ENCODE results near the gene AGTPBP1. TPM values are rescaled to one million over a fixed set of nuclear protein-coding genes. Genes with fewer than 3 reads are reported as not detected.
"Not testable (repeated sequence)": the region's sequence is repeated elsewhere in the genome, so short reads cannot be mapped to it uniquely, and the experiment has no call there.

Gene AGTPBP1
- 10 to 100 TPM; 31.9 to 35.6 TPM for total RNA-seq

GRCh38 chr9:85741875-85742596 is at the start of gene AGTPBP1:
AGTPBP1 (minus strand) TSS chr9:85741954; CDS start chr9:85712533, 29,421 bp downstream.
- H3K4me1 Mint-ChIP-seq = peaks cover 34% of the 10 kb centered on the region
- no peaks in the 10 kb centered on the region for H3K9me3 Mint-ChIP-seq
- no peaks in the 10 kb centered on the region for H3K27me3 Mint-ChIP-seq
- peak; percentile 98 for DNase-seq
- no peaks in the 10 kb centered on the region for H3K36me3 Mint-ChIP-seq
- peak within 1 kb of the TSS; percentile 89 for H3K4me3 Mint-ChIP-seq
- peak within 1 kb of the TSS; percentile 92 for H3K27ac Mint-ChIP-seq

GRCh38 chr9:85786116-85786515 is 44.4 kb upstream of the AGTPBP1 start:
- not testable (repeated sequence) for H3K36me3 Mint-ChIP-seq, H3K4me3 Mint-ChIP-seq, H3K9me3 Mint-ChIP-seq, DNase-seq, H3K27ac Mint-ChIP-seq, H3K27me3 Mint-ChIP-seq, H3K4me1 Mint-ChIP-seq

- not testable (repeated sequence) for H3K9me3 Mint-ChIP-seq, H3K27ac Mint-ChIP-seq, H3K36me3 Mint-ChIP-seq, DNase-seq, H3K4me1 Mint-ChIP-seq, H3K4me3 Mint-ChIP-seq, H3K27me3 Mint-ChIP-seq
Observed at GRCh38 chr9:85773844-85774243, 32.1 kb upstream of the AGTPBP1 start.

- not testable (repeated sequence) for H3K27ac Mint-ChIP-seq, H3K4me3 Mint-ChIP-seq, H3K9me3 Mint-ChIP-seq
Observed at GRCh38 chr9:85761802-85762201, 20.0 kb upstream of the AGTPBP1 start.

DNA sequence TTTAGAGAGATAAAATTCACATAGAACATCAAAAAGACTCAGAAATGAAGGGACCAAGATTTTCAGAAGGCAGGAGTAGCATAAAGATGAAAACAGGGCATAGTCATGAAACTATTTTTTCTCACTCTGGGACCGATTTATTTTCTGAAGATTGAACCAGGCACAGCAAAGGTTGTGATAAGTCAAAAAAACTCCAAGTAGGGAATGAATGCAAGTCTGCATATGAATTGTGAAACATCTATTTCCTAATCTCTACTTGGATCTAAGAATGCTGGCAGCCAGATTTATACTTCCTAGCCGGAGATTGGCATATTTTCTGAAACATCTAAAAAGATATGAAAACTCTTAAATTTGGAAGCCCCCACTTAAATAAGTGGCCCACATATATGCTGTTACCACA is 16.0 kb upstream of the AGTPBP1 start:
- not testable (repeated sequence) for H3K27me3 Mint-ChIP-seq, H3K36me3 Mint-ChIP-seq, H3K4me3 Mint-ChIP-seq

More at GRCh38 chr9:85761802-85762201, 20.0 kb upstream of the AGTPBP1 start:
- not testable (repeated sequence) for DNase-seq, H3K36me3 Mint-ChIP-seq, H3K27me3 Mint-ChIP-seq, H3K4me1 Mint-ChIP-seq

DNA sequence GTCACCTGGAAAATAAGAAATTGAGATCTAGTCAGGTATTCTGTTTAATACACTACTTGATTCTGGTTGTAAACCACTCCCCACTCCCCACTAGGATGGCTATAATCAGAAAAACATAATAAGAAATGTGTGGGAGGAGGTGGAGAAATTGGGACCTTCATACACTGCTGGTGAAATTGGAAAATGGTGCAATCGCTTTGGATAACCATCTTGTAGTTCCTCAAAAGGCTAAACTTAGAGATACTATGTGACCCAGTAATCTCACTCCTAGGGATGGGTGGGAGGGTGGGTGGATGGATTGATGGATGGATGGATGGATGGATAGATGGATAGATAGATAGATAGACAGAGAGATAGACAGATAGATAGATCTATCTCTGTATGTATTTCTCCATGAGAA is 14.5 kb upstream of the AGTPBP1 start:
- not testable (repeated sequence) for H3K4me1 Mint-ChIP-seq, DNase-seq, H3K4me3 Mint-ChIP-seq, H3K27ac Mint-ChIP-seq, H3K9me3 Mint-ChIP-seq, H3K36me3 Mint-ChIP-seq, H3K27me3 Mint-ChIP-seq

More for the DNA sequence above, 16.0 kb upstream of the AGTPBP1 start:
- H3K27ac Mint-ChIP-seq, H3K4me1 Mint-ChIP-seq, H3K9me3 Mint-ChIP-seq, DNase-seq: not testable (repeated sequence)

DNA sequence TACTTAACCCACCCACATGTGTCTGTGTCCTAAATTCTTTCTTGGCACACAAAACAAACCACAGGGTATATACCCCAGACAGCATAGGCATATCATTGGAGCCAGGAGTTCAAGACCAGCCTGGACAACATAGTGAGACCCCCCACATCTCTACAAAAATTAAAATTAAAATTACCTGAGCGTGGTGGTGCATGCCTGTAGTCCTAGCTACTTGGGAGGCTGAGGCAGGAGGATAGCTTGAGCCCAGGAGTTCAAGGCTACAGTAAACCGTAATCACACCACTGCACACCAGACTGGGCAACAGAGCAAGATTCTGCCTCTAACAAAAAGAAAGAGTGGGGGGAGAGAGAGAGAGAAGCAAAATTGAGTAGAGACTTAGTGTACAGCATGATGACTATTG is 4.6 kb upstream of the AGTPBP1 start:
- Mint-ChIP-seq H3K27ac (no peak overlapping the region), H3K4me1 (peaks cover 15% of the 10 kb centered on the region), H3K27me3 (no peaks in the 10 kb centered on the region), H3K9me3 (no peaks in the 10 kb centered on the region), H3K4me3 (no peak overlapping the region), H3K36me3 (no peaks in the 10 kb centered on the region)
- DNase-seq = no peak

DNA sequence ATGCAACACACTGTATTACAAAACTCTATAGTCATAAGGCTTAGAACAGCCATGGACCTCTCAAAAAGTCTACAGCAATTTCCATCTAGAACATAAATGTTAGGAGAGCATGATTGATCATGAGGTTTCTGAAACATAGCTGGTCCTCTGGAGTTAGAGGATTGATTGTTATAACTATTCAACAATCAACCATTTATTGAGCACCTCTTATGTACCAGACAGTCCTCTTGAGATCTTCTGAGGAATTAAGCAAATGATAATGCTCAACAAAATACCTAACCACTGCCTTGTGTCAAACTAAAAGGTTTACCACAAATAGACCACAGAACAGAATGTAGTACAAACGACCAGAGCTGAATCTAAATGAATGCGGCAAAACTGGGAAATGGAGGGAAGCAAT is 3.4 kb upstream of the AGTPBP1 start:
- no peak for DNase-seq
- no peaks in the 10 kb centered on the region for H3K27me3 Mint-ChIP-seq
- peaks cover 23% of the 10 kb centered on the region for H3K4me1 Mint-ChIP-seq
- H3K4me3 Mint-ChIP-seq = no peak overlapping the region
- H3K27ac Mint-ChIP-seq = no peak overlapping the region
- no peaks in the 10 kb centered on the region for H3K36me3 Mint-ChIP-seq
- H3K9me3 Mint-ChIP-seq = no peaks in the 10 kb centered on the region

DNA sequence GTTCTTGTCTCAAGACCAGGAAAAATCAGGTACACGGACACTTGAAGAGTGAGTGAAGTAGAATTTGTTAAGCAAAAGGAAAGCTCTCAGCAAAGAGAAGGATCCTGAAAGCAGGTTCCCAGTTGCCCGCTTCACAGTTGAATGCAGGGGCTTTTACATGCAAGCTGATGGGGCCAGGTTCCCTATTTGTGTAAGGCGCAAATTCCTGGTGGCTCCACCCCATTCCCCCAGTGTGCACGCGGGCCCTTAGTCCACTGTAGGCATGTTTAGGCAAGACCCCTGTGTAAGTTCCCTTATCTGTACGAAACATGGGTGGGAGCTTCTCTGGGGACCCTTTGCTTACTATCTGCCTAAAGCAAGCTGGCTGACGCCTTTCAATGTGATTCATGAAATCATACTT is 2.7 kb upstream of the AGTPBP1 start:
- Mint-ChIP-seq H3K4me1 (peaks cover 26% of the 10 kb centered on the region), H3K27me3 (no peaks in the 10 kb centered on the region), H3K9me3 (no peaks in the 10 kb centered on the region), H3K36me3 (no peaks in the 10 kb centered on the region), H3K27ac (peak overlapping the region; percentile 17), H3K4me3 (no peak overlapping the region)
- no peak for DNase-seq

DNA sequence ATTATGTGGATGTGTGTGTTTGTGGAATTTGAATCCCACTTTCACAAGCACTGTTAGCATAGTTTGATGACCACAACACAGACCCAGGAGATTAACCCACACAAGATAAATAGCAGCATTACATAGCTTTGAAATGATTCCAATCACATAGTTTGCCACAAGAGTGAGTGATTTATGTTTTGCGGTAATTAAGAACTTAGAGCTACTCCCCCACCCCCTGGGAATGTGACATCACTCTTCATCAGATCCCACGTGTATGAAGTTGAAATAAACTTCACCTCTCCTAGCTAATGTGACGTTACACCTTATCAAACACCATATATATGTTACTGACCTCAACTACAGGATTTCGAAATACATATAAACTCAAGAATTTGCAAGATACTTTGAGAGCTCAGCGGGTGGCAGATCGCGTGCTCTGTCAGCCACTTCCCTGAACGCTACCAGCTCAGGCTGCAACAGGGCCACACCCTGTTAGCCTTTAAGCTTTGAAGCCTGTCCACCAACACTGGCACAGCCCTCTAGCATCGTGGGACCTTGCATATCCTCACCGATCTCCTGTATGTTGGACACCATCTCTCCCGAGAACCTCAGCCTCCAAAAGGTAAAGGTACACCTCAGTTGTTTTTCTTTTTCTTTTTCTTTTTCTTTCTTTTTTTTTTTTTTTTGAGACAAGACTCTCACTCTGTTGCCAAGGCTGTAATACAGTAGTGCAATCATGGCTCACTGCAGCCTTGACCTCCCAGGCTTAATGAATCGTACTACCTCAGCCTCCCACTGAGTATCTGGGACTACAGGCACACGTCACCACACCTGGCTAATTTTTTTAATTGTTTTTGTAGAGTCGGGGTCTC is 1.7 kb upstream of the AGTPBP1 start:
- Mint-ChIP-seq H3K4me1 (peaks cover 29% of the 10 kb centered on the region), H3K9me3 (no peaks in the 10 kb centered on the region), H3K27ac (peak overlapping the region; percentile 34), H3K36me3 (no peaks in the 10 kb centered on the region), H3K4me3 (peak overlapping the region; percentile 48), H3K27me3 (no peaks in the 10 kb centered on the region)
- DNase-seq = no peak

DNA sequence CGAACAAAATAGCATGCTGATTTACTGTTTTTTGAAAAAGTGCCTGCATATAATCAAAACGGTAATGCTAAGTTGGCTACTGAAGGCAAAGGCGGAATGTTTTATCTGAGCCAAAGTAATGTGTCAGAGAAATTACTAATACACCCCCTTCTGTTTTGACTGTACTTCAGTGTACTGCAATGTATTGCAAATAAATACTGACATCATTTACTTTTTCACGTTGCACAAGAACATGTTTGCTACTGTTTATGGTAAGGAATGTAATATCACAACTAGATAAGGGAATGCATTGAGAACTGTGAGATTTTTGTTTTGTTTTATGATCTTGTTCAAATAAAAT is 813 bp upstream of the AGTPBP1 start:
- Mint-ChIP-seq H3K4me1 (peaks cover 32% of the 10 kb centered on the region), H3K9me3 (no peaks in the 10 kb centered on the region), H3K36me3 (no peaks in the 10 kb centered on the region), H3K27me3 (no peaks in the 10 kb centered on the region), H3K4me3 (peak overlapping the region; percentile 84), H3K27ac (peak overlapping the region; percentile 91)
- DNase-seq = no peak

DNA sequence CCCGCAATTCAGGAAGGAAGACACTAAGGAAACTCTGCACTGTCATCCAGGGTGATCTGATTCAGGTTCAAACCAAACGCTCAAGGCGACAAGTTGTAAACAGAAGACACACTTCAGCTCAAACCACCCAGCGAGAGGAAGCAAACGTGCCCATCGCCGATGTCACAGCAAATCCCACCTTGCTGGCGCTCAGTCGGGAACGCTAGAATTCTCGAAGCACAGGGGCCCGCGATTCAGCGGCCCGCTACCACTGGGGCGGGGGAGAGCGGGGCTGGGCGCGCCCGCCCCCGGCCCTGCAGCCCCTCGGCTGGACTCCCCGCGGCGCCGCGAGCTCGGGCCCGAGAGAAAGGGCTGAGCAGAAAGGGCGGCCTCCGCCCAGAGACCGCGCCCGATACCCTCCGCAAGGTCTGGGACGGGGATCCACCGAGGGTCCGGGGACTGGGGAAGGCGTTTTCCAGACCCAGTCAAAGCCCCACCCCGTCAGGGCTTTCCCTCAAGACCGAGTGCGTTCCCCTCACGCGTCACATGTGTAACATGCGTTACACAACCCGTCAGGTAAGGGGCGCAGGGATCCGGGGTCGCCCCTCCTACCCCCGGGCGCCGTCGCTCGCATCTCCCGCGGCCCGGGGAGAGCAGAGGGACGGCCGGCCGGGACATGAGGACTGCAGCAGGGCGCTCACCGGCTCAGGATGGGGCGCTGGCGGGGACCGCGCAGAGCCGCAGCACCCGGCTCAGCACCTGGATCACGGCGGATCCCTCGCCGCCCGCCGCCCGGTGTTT is 469 bp downstream of the AGTPBP1 start:
- Mint-ChIP-seq H3K36me3 (no peaks in the 10 kb centered on the region), H3K27ac (peak overlapping the region; percentile 92), H3K9me3 (no peaks in the 10 kb centered on the region), H3K4me3 (peak overlapping the region; percentile 89), H3K4me1 (peaks cover 34% of the 10 kb centered on the region), H3K27me3 (no peaks in the 10 kb centered on the region)
- no peak for DNase-seq

DNA sequence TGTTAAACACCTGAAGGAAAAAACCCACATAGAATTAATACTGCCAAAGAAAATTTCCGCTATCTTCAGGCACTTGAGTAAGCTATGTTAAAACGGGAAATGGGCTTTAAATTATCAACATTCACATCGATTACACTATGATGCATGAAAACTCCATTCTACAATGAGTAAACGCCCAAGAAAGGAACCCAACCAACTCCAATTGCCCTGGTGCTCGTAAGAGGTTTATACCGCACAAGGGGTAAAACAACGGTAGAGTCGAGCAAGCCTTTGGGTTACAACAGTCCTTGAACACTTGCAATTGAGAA is 1.0 kb downstream of the AGTPBP1 start:
- Mint-ChIP-seq H3K36me3 (no peaks in the 10 kb centered on the region), H3K9me3 (no peaks in the 10 kb centered on the region), H3K27ac (peak overlapping the region; percentile 92), H3K27me3 (no peaks in the 10 kb centered on the region), H3K4me3 (peak overlapping the region; percentile 89), H3K4me1 (peaks cover 34% of the 10 kb centered on the region)
- no peak for DNase-seq

DNA sequence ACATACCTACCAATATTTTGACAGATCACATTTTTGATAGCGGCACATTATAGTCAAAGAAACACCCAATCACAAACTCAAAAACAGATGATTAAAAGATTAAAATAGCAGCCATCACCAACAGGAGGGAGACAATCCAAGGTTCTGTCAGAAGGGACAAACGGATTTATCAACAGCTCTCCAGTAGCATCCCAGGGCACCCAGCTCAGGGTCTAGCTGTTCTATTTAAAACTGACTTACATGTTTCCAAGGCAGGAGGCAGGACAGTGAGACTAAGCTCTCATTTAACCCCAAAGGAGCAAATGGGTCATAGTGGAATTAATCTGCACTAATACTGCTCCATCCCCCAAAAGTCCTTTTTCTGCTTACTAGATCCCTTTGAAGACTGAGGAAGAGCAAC is 3.2 kb downstream of the AGTPBP1 start:
- H3K36me3 Mint-ChIP-seq = peaks cover 9% of the 10 kb centered on the region
- H3K27ac Mint-ChIP-seq = no peak overlapping the region
- no peaks in the 10 kb centered on the region for H3K27me3 Mint-ChIP-seq

DNA sequence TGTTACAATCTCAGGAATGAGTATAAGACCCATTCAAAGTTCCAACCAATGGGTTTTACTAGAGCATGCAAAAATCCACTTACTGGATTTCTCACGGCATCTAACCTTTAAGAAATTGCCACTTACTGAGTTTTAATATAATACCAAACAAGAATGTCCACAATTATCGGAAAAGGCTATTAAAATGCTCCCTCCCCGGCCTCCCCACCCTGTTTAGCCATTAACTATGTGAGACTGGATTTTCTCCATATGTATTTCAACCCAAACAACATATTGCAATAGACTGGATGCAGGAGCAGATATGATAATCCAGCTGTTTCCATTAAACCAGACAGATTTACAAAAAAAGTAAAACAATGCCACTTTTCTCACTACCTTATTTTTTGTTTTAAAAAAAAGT is 4.1 kb downstream of the AGTPBP1 start:
- H3K27me3 Mint-ChIP-seq = no peaks in the 10 kb centered on the region
- no peak overlapping the region for H3K4me3 Mint-ChIP-seq
- peaks cover 10% of the 10 kb centered on the region for H3K9me3 Mint-ChIP-seq
- DNase-seq = no peak
- peaks cover 42% of the 10 kb centered on the region for H3K4me1 Mint-ChIP-seq
- peaks cover 17% of the 10 kb centered on the region for H3K36me3 Mint-ChIP-seq
- no peak overlapping the region for H3K27ac Mint-ChIP-seq

More for the DNA sequence above, 3.2 kb downstream of the AGTPBP1 start:
- peaks cover 2% of the 10 kb centered on the region for H3K9me3 Mint-ChIP-seq
- peaks cover 43% of the 10 kb centered on the region for H3K4me1 Mint-ChIP-seq
- DNase-seq = no peak
- H3K4me3 Mint-ChIP-seq = no peak overlapping the region
